ENCODE measurements around the gene CNTNAP4. TPM values are rescaled to one million over a fixed set of nuclear protein-coding genes. Genes with fewer than 3 reads are reported as not detected.

CNTNAP4 gene
- total and polyA plus RNA-seq, 3 donors from 2014 or later: 1.5 to 3.5 (median 2.2) TPM

DNA sequence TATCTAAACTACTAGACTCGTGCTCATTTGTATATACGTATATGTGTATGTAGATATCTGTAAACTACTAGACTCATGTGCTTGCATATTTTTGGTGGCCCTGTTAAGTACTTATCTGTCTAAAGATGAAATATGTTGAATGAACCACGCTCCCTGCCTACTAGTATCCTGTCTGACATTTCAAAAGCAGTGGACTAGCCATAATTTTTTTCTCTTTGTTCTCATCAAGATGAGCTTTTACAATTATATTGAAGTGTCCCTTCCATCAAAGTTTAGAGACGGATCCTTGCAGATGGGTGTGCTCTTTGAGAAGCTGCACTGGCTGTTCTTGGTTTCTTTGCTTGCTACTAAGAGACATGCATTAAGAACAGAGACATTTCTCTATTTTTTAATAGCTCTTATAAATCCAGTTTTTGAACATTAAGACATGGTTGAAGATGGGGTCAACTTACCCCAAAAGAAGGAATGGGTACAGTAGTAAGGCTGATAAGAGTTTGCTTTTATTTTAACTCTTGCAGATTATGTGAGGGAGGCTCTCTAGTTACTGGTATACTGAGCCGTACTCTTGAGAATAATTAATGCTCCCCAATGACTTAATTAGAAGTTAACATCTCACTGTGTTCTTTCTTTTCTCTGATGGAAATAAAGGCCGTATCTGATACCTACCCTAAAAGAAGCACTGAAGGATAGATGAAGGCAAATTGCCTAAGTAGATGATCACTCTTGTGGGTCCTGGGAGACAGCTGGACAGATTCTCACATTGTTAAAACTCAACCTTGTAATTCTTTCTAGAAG, 3.4 kb downstream of the CNTNAP4 start:
- DNase-seq: no peak
- Histone ChIP-seq H3K27ac (no peak overlapping the region), H3K27me3 (no peaks in the 10 kb centered on the region), H3K4me3 (no peak overlapping the region), H3K4me1 (no peaks in the 10 kb centered on the region), H3K9me3 (no peaks in the 10 kb centered on the region), H3K36me3 (ENCODE audit: low read depth, missing control alignments) (no peaks in the 10 kb centered on the region)
- WGBS, 2 donors: 77 to 85% methylated on average over 6 of the region's 6 CpGs
- TF ChIP-seq CTCF (IDR thresholded peaks at IDR 0.05) (no peak), POLR2A (IDR thresholded peaks at IDR 0.05) (no peak)
- intact Hi-C loops (cut with DNase I; ENCODE audit: low total_unique reads): no loop called here

- H3K9me3 ChIP-seq: no peaks in the 10 kb centered on the region
- 31 to 49% methylated on average over 3 of the region's 3 CpGs for WGBS, 2 donors
Observed at GRCh38 chr16:76287466-76287865, 10.3 kb downstream of the CNTNAP4 start.

DNA sequence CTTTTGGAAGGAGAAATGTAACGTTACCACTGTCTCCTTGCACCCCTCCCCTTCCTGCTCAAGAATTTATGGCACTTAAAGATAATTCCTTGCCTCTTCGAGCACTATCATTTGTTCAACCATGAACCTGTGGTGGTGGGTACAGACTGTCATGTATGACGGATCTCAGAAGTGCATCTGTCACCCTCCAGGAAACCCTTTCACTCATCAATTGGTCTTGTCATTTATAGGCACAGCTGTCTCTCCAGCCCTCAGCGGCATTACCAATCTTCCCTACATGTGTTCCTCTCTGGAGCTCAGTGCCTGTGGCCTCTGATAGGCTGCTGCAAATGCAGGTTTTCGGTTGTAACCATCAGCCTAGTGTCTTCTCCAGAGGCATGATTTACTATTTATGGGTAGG, 15.0 kb downstream of the CNTNAP4 start:
- H3K27me3 ChIP-seq: no peaks in the 10 kb centered on the region
- no peaks in the 10 kb centered on the region for H3K9me3 ChIP-seq
- H3K36me3 ChIP-seq (ENCODE audit: low read depth, missing control alignments): no peaks in the 10 kb centered on the region
- no peak overlapping the region for H3K27ac ChIP-seq
- H3K4me3 ChIP-seq: no peak overlapping the region
- H3K4me1 ChIP-seq: no peaks in the 10 kb centered on the region
- WGBS, 2 donors: 71 to 80% methylated on average over 5 of the region's 5 CpGs
- DNase-seq: no peak
- intact Hi-C loops (cut with DNase I; ENCODE audit: low total_unique reads): no loop called here
- TF ChIP-seq CTCF (IDR thresholded peaks at IDR 0.05): no peak
- no peak for TF ChIP-seq POLR2A (IDR thresholded peaks at IDR 0.05)

More at GRCh38 chr16:76287466-76287865, 10.3 kb downstream of the CNTNAP4 start:
- Histone ChIP-seq H3K4me1 (no peaks in the 10 kb centered on the region), H3K36me3 (ENCODE audit: low read depth, missing control alignments) (no peaks in the 10 kb centered on the region), H3K4me3 (no peak overlapping the region), H3K27me3 (no peaks in the 10 kb centered on the region), H3K27ac (no peak overlapping the region)
- TF ChIP-seq CTCF (IDR thresholded peaks at IDR 0.05) (no peak), POLR2A (IDR thresholded peaks at IDR 0.05) (no peak)
- no peak for DNase-seq
- intact Hi-C loops (cut with DNase I; ENCODE audit: low total_unique reads): no loop called here

DNA sequence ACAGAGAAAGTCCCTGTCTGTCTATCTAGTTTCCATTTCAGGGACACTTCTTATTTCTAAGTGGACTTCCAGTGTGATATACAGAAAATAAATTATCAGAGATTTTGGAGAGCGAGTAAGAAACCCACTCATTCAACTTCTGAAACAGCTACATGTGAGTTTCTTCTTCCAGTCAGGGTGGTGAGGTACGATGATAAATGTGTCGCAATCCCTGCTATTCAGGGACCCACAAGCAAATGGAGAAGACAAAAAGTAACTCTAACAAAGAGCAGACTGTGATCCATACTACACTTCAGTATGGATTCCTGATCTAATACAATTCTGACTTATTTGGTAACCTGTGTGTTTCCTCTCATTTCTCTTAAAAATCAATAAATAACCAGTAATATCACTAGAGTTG, 16.8 kb downstream of the CNTNAP4 start:
- TF ChIP-seq CTCF (IDR thresholded peaks at IDR 0.05) (no peak), POLR2A (IDR thresholded peaks at IDR 0.05) (no peak)
- intact Hi-C loops (cut with DNase I; ENCODE audit: low total_unique reads): no loop called here
- Histone ChIP-seq H3K27ac (no peak overlapping the region), H3K4me3 (no peak overlapping the region), H3K9me3 (no peaks in the 10 kb centered on the region), H3K36me3 (ENCODE audit: low read depth, missing control alignments) (no peaks in the 10 kb centered on the region), H3K27me3 (no peaks in the 10 kb centered on the region), H3K4me1 (no peaks in the 10 kb centered on the region)
- WGBS, 2 donors: 76 to 79% methylated on average over 3 of the region's 3 CpGs
- DNase-seq: no peak
